ACC112 (cell line): Measurements from ENCODE around the gene LSAMP.

Source experiments
- H2AFZ ChIP-seq: fragments of 200-600 bp; sonication (generic); one replicate; pipeline ENCODE4 v1.6.0; 2017; ENCODE audit warnings: antibody characterized with exemption, low read length; ENCODE audit not compliant: unreplicated experiment
- H3K27ac ChIP-seq: fragments of 200-600 bp; sonication (generic); 2 replicates; pipeline ENCODE4 v1.5.1; 2014; ENCODE audit warnings: low read depth, mild to moderate bottlenecking, antibody characterized with exemption, low read length, moderate library complexity
- H3K27me3 ChIP-seq: fragments of 200-600 bp; sonication (generic); 2 replicates; pipeline ENCODE4 v1.6.1; 2014; ENCODE audit warnings: mild to moderate bottlenecking, antibody characterized with exemption, low read length, moderate library complexity, mixed read lengths; ENCODE audit not compliant: insufficient read depth
- H3K36me3 ChIP-seq: fragments of 200-600 bp; sonication (generic); 2 replicates; pipeline ENCODE4 v1.6.1; 2016; ENCODE audit warnings: mild to moderate bottlenecking, antibody characterized with exemption, low read length, moderate library complexity, mixed read lengths; ENCODE audit not compliant: insufficient read depth
- H3K4me1 ChIP-seq: fragments of 200-600 bp; sonication (generic); one replicate; pipeline ENCODE4 v1.6.1; 2016; ENCODE audit warnings: low read length, mixed read lengths; ENCODE audit not compliant: insufficient read depth, unreplicated experiment, control insufficient read depth
- H3K4me3 ChIP-seq: fragments of 200-600 bp; sonication (generic); 2 replicates; pipeline ENCODE4 v1.5.1; 2014; ENCODE audit warnings: mild to moderate bottlenecking, low read depth, low read length
- H3K79me2 ChIP-seq: fragments of 200-600 bp; sonication (generic); one replicate; pipeline ENCODE4 v1.6.0; 2016; ENCODE audit warnings: low read length; ENCODE audit not compliant: control insufficient read depth, unreplicated experiment, insufficient read depth

Gene LSAMP

GRCh38 chr3:116265320-116265695 is 180.0 kb downstream of the LSAMP start:
- Histone ChIP-seq H3K27me3 (no peaks in the 10 kb centered on the region), H3K27ac (no peak overlapping the region), H3K4me3 (no peak overlapping the region), H2AFZ (no peak overlapping the region), H3K4me1 (no peaks in the 10 kb centered on the region), H3K36me3 (no peaks in the 10 kb centered on the region), H3K79me2 (no peaks in the 10 kb centered on the region)

GRCh38 chr3:116264546-116265319 is 180.6 kb downstream of the LSAMP start:
- H3K4me1 ChIP-seq: no peaks in the 10 kb centered on the region
- no peak overlapping the region for H2AFZ ChIP-seq
- H3K4me3 ChIP-seq: no peak overlapping the region
- H3K27ac ChIP-seq: no peak overlapping the region
- H3K79me2 ChIP-seq: no peaks in the 10 kb centered on the region
- no peaks in the 10 kb centered on the region for H3K36me3 ChIP-seq
- H3K27me3 ChIP-seq: no peaks in the 10 kb centered on the region

DNA sequence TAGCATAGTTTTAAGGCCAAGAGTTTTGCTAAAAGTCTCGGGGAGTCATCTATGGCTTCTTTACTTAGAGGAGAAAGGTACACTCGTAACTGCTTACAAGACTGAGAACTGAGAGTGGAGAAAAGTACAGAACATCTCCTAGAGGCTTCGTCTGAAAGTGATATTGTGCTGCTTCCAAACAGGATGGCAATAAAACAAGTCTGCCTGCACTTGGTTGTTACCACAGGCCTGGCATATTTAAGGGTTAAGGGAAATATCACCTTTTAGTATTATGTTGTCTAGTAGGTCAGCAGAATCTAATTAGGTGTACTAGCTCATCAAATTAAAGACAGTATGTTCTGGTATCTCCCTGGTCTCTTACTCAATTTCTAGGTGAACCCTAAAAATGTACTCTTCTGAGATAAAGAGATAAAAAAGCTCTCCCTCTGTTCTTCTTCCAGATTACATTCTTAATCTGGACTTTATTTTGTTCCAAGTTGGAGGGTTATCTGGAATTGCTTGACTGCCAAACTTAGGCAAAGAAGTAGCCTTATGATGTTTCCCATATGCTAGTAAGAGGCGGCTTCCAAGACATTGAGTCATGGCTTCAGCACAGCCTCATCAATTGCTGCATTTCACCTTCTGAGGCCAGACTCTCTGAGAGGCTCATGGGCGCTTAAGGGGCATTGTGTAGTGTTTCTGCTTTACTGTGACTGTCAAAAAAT is 181.3 kb downstream of the LSAMP start:
- no peak overlapping the region for H2AFZ ChIP-seq
- H3K27me3 ChIP-seq: no peaks in the 10 kb centered on the region
- no peaks in the 10 kb centered on the region for H3K36me3 ChIP-seq
- no peaks in the 10 kb centered on the region for H3K79me2 ChIP-seq
- no peaks in the 10 kb centered on the region for H3K4me1 ChIP-seq
- H3K27ac ChIP-seq: no peak overlapping the region
- no peak overlapping the region for H3K4me3 ChIP-seq

DNA sequence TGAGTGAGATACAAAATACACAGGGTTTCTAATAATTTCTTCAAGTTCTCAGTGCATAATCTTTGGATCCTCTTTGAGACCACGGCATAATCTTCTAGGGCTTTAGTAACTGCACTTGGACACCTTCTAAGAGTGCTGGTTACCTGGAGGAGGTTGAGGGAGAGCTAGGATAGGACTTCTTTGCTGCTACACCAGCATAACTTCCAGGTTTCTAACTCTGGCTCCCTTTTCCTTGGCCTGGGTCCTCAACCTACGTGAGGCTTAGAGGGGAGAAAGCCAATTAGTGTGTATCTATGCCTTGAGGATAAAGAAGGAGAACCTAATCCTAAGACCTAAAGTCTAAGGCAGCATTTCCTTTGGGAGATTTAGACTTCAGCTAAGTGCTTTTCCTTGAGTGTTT is 184.8 kb downstream of the LSAMP start:
- Histone ChIP-seq H2AFZ (no peak overlapping the region), H3K36me3 (no peaks in the 10 kb centered on the region), H3K79me2 (no peaks in the 10 kb centered on the region), H3K27me3 (no peaks in the 10 kb centered on the region), H3K27ac (no peak overlapping the region), H3K4me1 (no peaks in the 10 kb centered on the region), H3K4me3 (no peak overlapping the region)

GRCh38 chr3:116259984-116260383 is 185.3 kb downstream of the LSAMP start:
- Histone ChIP-seq H3K79me2 (no peaks in the 10 kb centered on the region), H3K36me3 (no peaks in the 10 kb centered on the region), H2AFZ (no peak overlapping the region), H3K4me3 (no peak overlapping the region), H3K27ac (no peak overlapping the region), H3K27me3 (no peaks in the 10 kb centered on the region), H3K4me1 (no peaks in the 10 kb centered on the region)

DNA sequence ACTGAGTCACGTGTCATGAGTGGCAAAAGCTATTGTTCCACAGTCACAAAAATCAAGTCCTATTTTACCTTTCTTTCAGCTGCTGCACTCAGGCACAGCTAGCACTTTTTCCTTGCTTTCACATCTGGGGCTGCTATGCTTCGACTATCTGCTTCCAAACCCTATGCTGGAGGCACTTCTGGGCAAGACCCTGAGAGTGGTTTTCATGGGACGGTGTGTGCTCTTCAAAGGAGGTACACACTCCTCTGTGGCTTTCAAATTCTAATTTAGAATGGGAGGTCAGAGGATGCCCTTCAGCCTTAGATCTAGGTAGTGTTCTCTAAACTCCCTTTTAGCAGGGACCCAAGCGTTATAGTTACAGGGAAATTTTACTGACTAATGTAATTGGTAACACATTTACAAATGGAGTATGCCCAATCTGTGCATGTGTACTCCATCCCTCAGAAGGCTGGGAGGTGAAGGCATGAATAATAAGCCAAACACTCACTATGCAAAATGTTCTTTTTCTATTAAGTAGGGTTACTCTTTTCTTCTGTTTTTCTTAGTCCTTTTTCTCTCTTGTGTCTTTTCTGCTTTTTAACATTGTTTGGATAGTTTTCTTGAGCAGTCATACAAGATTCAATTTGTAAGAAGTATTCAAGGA is 188.3 kb downstream of the LSAMP start:
- Histone ChIP-seq H3K79me2 (no peaks in the 10 kb centered on the region), H3K36me3 (no peaks in the 10 kb centered on the region), H3K4me3 (no peak overlapping the region), H3K27me3 (no peaks in the 10 kb centered on the region), H3K27ac (no peak overlapping the region), H2AFZ (no peak overlapping the region), H3K4me1 (no peaks in the 10 kb centered on the region)

GRCh38 chr3:116254541-116254940 is 190.7 kb downstream of the LSAMP start:
- Histone ChIP-seq H3K27ac (no peak overlapping the region), H3K79me2 (no peaks in the 10 kb centered on the region), H3K4me3 (no peak overlapping the region), H2AFZ (no peak overlapping the region), H3K36me3 (no peaks in the 10 kb centered on the region), H3K4me1 (no peaks in the 10 kb centered on the region), H3K27me3 (no peaks in the 10 kb centered on the region)

GRCh38 chr3:116253511-116253910 is 191.8 kb downstream of the LSAMP start:
- H3K4me1 ChIP-seq: no peaks in the 10 kb centered on the region
- no peak overlapping the region for H3K4me3 ChIP-seq
- no peak overlapping the region for H2AFZ ChIP-seq
- no peaks in the 10 kb centered on the region for H3K27me3 ChIP-seq
- no peak overlapping the region for H3K27ac ChIP-seq
- H3K36me3 ChIP-seq: no peaks in the 10 kb centered on the region
- no peaks in the 10 kb centered on the region for H3K79me2 ChIP-seq

DNA sequence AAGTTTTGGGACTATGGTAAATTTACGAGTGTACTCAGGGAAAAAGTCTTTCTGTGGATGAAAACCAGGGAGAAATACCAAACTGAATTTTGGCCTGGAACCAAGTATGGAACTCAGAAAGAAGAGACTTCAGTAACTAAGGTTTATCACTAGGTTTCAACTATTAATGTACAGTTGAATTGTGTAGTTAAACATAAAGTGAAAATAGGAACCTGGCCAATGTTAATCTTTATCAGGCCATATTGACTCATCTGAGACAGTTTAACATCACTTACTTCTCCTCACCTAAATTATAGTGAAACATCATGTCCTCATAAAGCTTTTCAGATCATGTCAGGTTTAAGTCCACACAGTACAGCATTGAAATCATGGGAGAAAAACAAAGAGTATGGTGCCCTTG is 197.7 kb downstream of the LSAMP start:
- H3K79me2 ChIP-seq: no peaks in the 10 kb centered on the region
- no peaks in the 10 kb centered on the region for H3K27me3 ChIP-seq
- no peak overlapping the region for H2AFZ ChIP-seq
- no peaks in the 10 kb centered on the region for H3K4me1 ChIP-seq
- H3K4me3 ChIP-seq: no peak overlapping the region
- H3K27ac ChIP-seq: no peak overlapping the region
- no peaks in the 10 kb centered on the region for H3K36me3 ChIP-seq

- Histone ChIP-seq H3K79me2 (no peaks in the 10 kb centered on the region), H2AFZ (no peak overlapping the region), H3K4me3 (no peak overlapping the region), H3K36me3 (no peaks in the 10 kb centered on the region), H3K27ac (no peak overlapping the region), H3K27me3 (no peaks in the 10 kb centered on the region; the same call in 1 of the 2 replicates), H3K4me1 (no peaks in the 10 kb centered on the region)
Measured at GRCh38 chr3:116246406-116246980, 198.8 kb downstream of the LSAMP start.
